A549 (cell line): ENCODE data around the gene UBE2E2.

Experiments
- EP300 ChIP-seq, 2 experiments: fragments of >200 bp; sonication (Bioruptor Twin); formaldehyde crosslinking; IDR thresholded peaks; 2 replicates in 1 of 2; 3 replicates in 1 of 2; pipeline ENCODE4 v1.6.1; 2016 to 2017
- HOXA7 ChIP-seq: fragments of 250-450 bp; sonication (Bioruptor Pico); IDR thresholded peaks from 2 replicates; pipeline ENCODE4 v1.5.0; 2020; ENCODE audit warnings: mild to moderate bottlenecking, moderate library complexity
- POLR2A ChIP-seq: IDR thresholded peaks from 2 replicates; pipeline ENCODE4 v1.6.1; 2012; ENCODE audit warnings: mild to moderate bottlenecking, low read length
- RNF2 ChIP-seq: fragments of 200-600 bp; sonication (generic); IDR thresholded peaks from 2 replicates; pipeline ENCODE4 v1.6.1; 2016; ENCODE audit warnings: low read depth, mild to moderate bottlenecking, antibody characterized with exemption, moderate library complexity, borderline replicate concordance
- SMC3 ChIP-seq: fragments of >200 bp; sonication (Bioruptor Twin); formaldehyde crosslinking; IDR thresholded peaks from 3 replicates; pipeline ENCODE4 v1.6.1; 2018; ENCODE audit warnings: inconsistent platforms
- TF ChIP-seq, protein P1 (sequence below): fragments of >200 bp; sonication (Bioruptor Twin); formaldehyde crosslinking; IDR thresholded peaks from 3 replicates; pipeline ENCODE4 v1.5.1; 2016

DNA sequence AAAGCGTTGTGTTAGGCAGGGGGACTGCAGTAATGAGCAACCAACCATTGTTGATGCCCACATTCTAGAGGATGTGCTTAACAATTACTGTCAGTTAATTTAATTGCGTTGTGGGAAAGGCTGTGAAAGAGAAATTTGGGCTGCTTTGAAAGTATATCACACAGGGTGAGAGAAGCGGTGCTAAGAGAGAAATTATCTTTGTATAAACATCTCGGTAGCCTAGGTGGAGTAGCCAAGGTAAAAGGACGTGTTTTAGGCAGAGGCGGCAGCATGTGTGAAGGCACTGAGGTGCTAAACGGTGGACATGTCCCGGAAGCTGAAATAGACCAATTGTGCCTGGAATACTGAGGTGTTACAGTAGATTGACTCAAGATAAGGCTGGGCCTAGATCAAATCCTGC lies 71.9 kb downstream of the UBE2E2 start:
- TF ChIP-seq, protein P1, sequence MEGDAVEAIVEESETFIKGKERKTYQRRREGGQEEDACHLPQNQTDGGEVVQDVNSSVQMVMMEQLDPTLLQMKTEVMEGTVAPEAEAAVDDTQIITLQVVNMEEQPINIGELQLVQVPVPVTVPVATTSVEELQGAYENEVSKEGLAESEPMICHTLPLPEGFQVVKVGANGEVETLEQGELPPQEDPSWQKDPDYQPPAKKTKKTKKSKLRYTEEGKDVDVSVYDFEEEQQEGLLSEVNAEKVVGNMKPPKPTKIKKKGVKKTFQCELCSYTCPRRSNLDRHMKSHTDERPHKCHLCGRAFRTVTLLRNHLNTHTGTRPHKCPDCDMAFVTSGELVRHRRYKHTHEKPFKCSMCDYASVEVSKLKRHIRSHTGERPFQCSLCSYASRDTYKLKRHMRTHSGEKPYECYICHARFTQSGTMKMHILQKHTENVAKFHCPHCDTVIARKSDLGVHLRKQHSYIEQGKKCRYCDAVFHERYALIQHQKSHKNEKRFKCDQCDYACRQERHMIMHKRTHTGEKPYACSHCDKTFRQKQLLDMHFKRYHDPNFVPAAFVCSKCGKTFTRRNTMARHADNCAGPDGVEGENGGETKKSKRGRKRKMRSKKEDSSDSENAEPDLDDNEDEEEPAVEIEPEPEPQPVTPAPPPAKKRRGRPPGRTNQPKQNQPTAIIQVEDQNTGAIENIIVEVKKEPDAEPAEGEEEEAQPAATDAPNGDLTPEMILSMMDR: no peak
- TF ChIP-seq HOXA7 (no peak), EP300 (IDR thresholded peaks at IDR 0.05) (no peak), POLR2A (no peak), RNF2 (no peak), SMC3 (no peak)
